Fibroblast of villous mesenchyme (primary cell): ENCODE results near the gene UGT2A1. TPM values are rescaled to one million over a fixed set of nuclear protein-coding genes. Genes with fewer than 3 reads are reported as not detected.
"Not testable (repeated sequence)": the region's sequence is repeated elsewhere in the genome, so short reads cannot be mapped to it uniquely, and the experiment has no call there.

Experiments
- DNase-seq: peaks from one replicate; pipeline ENCODE4 v3.0.0-alpha.2; 2010; ENCODE audit warnings: low read depth
- H3K4me3 ChIP-seq: 2 replicates; pipeline ENCODE4 v1.5.1; 2011; ENCODE audit warnings: low read depth, mild to moderate bottlenecking, low read length
- CTCF ChIP-seq: IDR thresholded peaks from 2 replicates; pipeline ENCODE4 v1.5.1; 2012; ENCODE audit warnings: low read depth, mild to moderate bottlenecking, low read length; ENCODE audit not compliant: insufficient read depth
- total RNA-seq: library from RNA; depleted of rRNA; stranded (reverse); fragments of >200 nt; gene quantifications from 2 replicates; pipeline ENCODE4 v1.2.3, GENCODE V29; 2012

Gene UGT2A1
- total RNA-seq: not detected in 2 replicates

- no peak for DNase-seq
- no peak for TF ChIP-seq CTCF
- H3K4me3 ChIP-seq: no peak within 1 kb of the TSS
These were observed at the start of gene UGT2A1 for GRCh38 chr4:69653147-69653546. UGT2A1 (minus strand) TSS chr4:69653247; CDS start chr4:69647644, 5,603 bp downstream.

- no peak for TF ChIP-seq CTCF
- no peak for DNase-seq
- H3K4me3 ChIP-seq: no peak overlapping the region
These were observed 49.2 kb upstream of the UGT2A1 start for GRCh38 chr4:69702201-69702600.

DNA sequence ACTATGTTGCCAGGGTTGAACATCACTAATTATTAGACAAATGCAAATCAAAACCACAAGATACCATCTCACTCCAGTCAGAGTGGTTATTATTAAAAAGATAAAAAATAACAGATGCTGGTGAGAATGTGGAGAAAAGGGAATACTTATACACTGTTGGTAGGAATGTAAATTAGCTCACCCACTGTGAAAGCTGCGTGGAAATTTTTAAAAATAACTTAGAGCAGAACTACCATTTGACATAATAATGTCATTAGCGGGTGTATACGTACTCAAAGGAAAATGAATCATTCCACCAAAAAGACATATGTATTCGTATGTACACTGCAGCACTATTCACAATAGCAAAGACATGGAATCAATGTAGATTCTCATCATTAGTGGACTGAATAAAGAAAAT is 48.6 kb upstream of the UGT2A1 start:
- TF ChIP-seq CTCF: no peak
- DNase-seq: no peak

GRCh38 chr4:69697536-69698242 is 44.6 kb upstream of the UGT2A1 start:
- no peak for DNase-seq
- TF ChIP-seq CTCF: no peak
- H3K4me3 ChIP-seq: no peak overlapping the region

More for the DNA sequence above, 48.6 kb upstream of the UGT2A1 start:
- H3K4me3 ChIP-seq: no peak overlapping the region

DNA sequence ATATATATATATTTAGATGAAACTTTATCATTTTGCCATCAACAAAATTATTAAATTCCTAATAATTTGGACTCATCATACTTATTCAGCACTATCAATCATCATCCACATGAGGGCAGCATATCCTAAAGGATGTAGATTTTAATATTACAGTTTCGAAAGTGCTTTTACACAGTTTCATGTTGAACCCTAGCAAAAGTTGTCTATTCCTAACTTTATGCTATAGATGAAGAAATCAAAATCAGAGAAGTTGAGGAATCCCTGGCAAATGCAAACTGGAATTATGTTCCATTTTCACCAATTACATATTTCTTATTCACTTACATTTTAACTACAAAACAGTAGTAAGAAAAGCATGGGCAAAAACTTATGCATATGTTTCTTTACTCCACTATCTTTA is 36.6 kb upstream of the UGT2A1 start:
- peak; percentile 52 for TF ChIP-seq CTCF
- peak; percentile 30 for DNase-seq
- no peak overlapping the region for H3K4me3 ChIP-seq

DNA sequence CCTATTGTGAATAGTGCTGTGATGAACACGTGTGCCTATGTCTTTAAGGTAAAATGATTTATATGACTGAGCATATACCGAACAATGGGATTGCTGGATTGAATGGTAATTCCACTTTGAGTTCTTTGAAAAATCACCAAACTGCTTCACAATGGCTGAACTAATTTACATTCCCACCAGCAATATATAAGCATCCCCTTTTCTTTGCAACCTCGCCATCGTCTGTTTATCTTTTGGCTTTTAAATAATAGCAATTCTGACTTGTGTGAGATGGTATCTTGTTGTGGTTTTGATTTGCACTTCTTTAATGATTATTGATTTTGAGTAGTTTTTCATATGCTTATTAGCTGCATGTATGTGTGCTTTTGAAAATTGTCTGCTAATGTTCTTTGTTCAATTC is 31.8 kb upstream of the UGT2A1 start:
- DNase-seq: no peak
- H3K4me3 ChIP-seq: no peak overlapping the region
- TF ChIP-seq CTCF: no peak

- DNase-seq: no peak
- H3K4me3 ChIP-seq: no peak overlapping the region
- TF ChIP-seq CTCF: no peak
These were observed 15.6 kb upstream of the UGT2A1 start for GRCh38 chr4:69668680-69669079.

DNA sequence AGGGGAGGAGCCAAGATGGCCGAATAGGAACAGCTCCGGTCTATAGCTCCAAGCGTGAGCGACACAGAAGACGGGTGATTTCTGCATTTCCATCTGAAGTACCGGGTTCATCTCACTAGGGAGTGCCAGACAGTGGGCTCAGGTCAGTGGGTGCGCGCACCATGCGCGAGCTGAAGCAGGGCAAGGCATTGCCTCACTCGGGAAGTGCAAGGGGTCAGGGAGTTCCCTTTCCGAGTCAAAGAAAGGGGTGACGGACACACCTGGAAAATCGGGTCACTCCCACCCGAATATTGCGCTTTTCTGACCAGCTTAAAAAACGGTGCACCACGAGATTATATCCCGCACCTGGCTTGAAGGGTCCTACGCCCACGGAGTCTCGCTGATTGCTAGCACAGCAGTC is 11.0 kb upstream of the UGT2A1 start:
- not testable (repeated sequence) for DNase-seq, H3K4me3 ChIP-seq

DNA sequence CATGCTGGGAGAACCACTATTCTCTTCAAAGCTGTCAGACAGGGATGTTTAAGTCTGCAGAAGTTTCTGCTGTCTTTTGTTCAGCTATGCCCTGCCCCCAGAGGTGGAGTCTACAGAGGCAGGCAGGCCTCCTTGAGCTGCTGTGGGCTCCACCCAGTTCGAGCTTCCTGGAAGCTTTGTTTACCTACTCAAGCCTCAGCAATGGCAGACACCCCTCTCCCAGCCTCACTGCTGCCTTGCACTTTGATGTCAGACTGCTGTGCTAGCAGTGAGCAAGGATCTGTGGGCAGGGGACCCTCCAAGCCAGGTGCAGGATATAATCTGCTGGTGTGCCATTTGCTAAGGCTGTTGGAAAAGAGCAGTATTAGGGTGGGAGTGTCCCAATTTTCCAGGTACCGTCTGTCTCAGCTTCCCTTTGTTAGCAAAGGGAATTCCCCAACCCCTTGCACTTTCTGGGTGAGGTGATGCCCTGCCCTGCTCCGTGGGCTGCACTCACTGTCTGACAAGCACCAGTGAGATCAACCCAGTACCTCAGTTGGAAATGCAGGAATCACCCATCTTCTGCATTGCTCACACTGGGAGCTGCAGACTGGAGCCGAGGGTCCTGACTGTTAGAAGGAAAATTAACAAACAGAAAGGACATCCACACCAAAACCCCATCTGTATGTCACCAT is 8.2 kb upstream of the UGT2A1 start:
- not testable (repeated sequence) for DNase-seq, H3K4me3 ChIP-seq
